Subcutaneous adipose tissue (tissue), 4 donors: ENCODE data around the gene BCAS2. TPM values are rescaled to one million over a fixed set of nuclear protein-coding genes. Genes with fewer than 3 reads are reported as not detected.

Experiments used
- CTCF ChIP-seq: fragments of 450-650 bp; IDR thresholded peaks from one replicate; pipeline ENCODE4 v1.5.1; 2016; ENCODE audit warnings: low read depth, mild to moderate bottlenecking, control low read depth, antibody characterized with exemption, moderate library complexity
- total RNA-seq, 4 donors: library from RNA; depleted of rRNA; stranded (reverse); fragments of >200 nt; gene quantifications; one replicate each; pipeline ENCODE4 v1.1.0, GENCODE V29; 2016

Gene BCAS2
- total RNA-seq, 4 donors from 2014 or later = 20.7 to 50.4 (median 30.3) TPM

DNA sequence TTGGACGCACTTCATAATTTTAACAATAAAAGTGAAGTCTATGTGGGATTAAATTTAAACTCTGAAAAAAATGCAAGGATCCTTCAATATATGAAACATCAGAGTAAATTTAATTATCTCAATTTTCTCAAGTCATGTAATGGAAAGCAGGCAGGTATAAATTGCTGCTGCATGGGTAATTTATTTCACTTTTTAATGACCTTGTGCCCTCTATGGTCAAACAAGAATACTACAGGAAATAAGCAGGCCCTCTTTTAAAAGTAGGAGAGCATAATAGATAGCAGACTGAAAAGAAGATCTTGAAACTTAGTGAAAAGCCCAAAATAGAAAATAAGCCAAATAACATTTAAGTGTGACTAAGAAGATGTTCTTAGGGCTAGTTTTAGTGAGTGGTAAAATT, 22.9 kb downstream of the BCAS2 start:
- TF ChIP-seq CTCF = no peak

- TF ChIP-seq CTCF = no peak
Observed at GRCh38 chr1:114554577-114554976, 26.8 kb downstream of the BCAS2 start.

DNA sequence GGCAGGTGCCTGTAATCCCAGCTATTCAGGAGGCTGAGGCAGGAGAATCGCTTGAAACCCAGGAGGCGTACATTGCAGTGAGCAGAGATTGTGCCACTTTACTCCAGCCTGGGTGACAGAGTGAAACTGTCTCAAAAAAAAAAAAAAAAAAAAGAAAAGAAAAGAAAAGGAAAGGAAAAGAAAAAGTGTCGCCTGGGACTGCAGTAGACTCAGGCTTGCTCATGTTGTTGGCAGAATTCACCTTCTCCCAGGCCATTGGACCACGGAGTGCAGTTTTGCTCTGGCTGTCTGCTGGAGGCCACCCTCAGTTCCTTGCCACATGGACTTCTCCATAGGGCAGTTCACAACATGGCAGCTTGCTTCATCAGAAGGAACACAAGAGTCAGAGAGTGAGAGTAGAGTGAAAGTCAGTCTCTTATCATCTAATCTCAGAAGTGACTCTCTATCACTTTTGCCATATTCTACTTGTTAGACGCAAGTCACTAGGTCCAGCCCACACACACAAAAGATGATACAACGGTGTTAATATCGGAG, 29.2 kb downstream of the BCAS2 start:
- TF ChIP-seq CTCF = no peak

DNA sequence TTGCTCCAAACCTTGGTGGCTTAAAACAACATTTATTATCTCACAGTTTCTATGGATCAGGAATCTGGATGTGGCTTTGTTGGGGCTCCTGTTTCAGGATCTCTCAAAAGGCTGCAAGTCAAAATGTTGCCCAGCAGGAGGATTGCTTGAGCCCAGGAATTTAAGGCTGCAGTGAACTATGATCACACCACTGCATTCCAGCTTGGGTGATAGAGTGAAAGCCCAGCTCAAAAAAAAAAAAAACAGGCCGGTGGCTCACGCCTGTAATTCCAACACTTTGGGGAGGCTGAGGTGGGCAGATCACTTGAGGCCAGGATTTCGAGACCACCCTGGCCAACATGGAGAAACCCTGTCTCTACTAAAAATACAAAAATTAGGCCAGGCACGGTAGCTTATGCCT, 30.0 kb downstream of the BCAS2 start:
- TF ChIP-seq CTCF = no peak

DNA sequence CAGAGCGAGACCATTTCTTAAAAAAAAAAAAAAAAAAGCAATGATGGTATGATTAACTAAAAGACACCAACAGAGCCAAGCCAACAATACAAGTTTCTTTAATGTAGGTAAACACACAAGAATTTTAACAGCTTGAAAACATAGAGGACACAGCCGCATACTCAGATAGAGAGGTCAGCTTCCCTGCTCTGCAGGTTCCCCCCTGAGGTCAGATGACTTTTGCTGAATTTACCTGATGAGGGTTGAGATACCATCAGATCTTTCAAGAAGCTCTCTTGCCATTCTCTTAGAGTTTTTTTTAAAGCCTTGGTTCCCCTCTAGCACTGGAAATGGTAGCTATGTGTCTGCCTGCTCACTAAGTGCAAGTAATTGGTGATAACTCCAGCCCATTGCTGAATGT, 31.1 kb downstream of the BCAS2 start:
- no peak for TF ChIP-seq CTCF

GRCh38 chr1:114549137-114549536, 32.3 kb downstream of the BCAS2 start:
- no peak for TF ChIP-seq CTCF

GRCh38 chr1:114547076-114547475, 34.3 kb downstream of the BCAS2 start:
- no peak for TF ChIP-seq CTCF
